ENCODE results near the gene FNDC5.

FNDC5 gene

DNA sequence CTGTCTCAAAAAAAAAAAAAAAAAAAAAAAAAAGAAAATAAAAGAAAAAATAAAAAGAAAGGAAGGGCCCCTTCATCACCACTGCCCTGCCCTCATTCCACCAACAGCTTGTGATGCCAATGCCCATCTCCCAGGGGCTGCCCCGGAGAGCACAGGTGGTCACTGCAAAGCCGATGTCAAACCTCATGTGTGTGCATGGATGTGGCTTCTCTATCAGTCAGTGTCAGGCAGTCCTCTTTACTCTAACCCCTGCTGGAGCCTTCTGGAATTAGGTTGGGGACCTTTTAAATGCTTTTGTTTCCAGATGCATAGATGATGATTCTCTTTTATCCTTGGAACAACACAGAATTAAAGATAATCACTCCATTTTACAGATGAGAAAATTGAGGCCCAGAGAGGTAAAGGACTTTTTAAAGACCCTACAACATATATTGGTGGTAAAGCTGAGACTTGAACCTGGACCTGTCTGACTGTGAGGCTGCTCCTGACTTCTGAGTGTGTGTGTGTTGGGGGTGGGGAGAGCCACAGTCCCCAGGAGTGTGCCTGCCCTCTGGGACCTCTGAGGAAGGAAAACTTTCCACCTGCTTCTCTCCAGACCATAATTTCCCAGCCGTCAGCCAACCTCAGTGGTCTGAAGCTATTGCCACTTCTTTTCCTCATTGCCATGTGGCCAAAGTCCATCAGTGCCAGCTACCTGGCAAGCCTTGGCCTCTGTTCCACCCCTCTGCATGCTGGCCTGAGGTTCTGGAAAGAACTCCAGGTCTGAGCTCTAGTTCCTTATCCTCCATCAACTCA, 33.5 kb upstream of the FNDC5 start:
- Histone ChIP-seq H3K27ac (ENCODE audit: low read depth, low read length) (no peak overlapping the region), H4K20me1 (ENCODE audit: low read depth, low read length) (no peaks in the 10 kb centered on the region), H3K4me3 (ENCODE audit: insufficient read depth, low read length, poor library complexity, severe bottlenecking) (no peak overlapping the region), H3K79me2 (ENCODE audit: insufficient read depth, low read length) (no peaks in the 10 kb centered on the region), H3K4me2 (ENCODE audit: low read depth, low read length, poor library complexity, severe bottlenecking) (no peak overlapping the region), H3K9ac (ENCODE audit: low read length) (no peak overlapping the region), H3K36me3 (ENCODE audit: low read length) (no peaks in the 10 kb centered on the region), H3K27me3 (ENCODE audit: low read length) (no peaks in the 10 kb centered on the region), H3K9me2 (replicated peaks; ENCODE audit: insufficient read depth, low read length) (no peaks in the 10 kb centered on the region), H3F3A (ENCODE audit: insufficient read depth) (no peaks in the 10 kb centered on the region), H2AFZ (ENCODE audit: low read depth, low read length, severe bottlenecking) (no peak overlapping the region), H3K9me3 (ENCODE audit: insufficient read depth, low read length) (no peaks in the 10 kb centered on the region)
- TF ChIP-seq EZH2phosphoT487 (conservative IDR thresholded peaks at IDR 0.05; ENCODE audit: low read length): no peak
- TF ChIP-seq, protein P1, sequence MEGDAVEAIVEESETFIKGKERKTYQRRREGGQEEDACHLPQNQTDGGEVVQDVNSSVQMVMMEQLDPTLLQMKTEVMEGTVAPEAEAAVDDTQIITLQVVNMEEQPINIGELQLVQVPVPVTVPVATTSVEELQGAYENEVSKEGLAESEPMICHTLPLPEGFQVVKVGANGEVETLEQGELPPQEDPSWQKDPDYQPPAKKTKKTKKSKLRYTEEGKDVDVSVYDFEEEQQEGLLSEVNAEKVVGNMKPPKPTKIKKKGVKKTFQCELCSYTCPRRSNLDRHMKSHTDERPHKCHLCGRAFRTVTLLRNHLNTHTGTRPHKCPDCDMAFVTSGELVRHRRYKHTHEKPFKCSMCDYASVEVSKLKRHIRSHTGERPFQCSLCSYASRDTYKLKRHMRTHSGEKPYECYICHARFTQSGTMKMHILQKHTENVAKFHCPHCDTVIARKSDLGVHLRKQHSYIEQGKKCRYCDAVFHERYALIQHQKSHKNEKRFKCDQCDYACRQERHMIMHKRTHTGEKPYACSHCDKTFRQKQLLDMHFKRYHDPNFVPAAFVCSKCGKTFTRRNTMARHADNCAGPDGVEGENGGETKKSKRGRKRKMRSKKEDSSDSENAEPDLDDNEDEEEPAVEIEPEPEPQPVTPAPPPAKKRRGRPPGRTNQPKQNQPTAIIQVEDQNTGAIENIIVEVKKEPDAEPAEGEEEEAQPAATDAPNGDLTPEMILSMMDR (IDR thresholded peaks at IDR 0.05; ENCODE audit: insufficient read depth, low read length, poor library complexity, severe bottlenecking): no peak

DNA sequence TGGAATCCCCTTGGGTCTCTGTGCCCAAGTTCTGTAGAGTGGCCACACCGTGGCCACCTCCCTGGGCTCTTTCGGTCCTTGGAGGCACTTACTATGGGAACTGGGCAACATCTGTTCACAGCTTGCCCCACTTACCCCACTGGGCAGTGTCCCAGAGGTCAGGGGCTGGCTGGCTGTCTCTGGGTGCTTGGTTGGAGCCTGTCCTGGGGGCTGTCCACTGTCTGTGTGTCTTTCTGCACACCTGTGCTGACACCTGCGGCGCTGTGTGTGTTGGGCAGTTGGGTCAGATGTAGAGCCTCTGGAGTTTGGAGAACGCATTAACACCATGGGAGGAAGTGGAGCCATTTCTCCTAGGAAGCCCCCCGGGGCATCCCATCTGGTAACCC, 31.8 kb upstream of the FNDC5 start:
- Histone ChIP-seq H3K4me2 (ENCODE audit: low read depth, low read length, poor library complexity, severe bottlenecking) (no peak overlapping the region), H3K4me3 (ENCODE audit: insufficient read depth, low read length, poor library complexity, severe bottlenecking) (no peak overlapping the region), H3K27me3 (ENCODE audit: low read length) (no peaks in the 10 kb centered on the region), H3K9ac (ENCODE audit: low read length) (no peak overlapping the region), H3K9me3 (ENCODE audit: insufficient read depth, low read length) (no peaks in the 10 kb centered on the region), H3F3A (ENCODE audit: insufficient read depth) (no peaks in the 10 kb centered on the region), H3K27ac (ENCODE audit: low read depth, low read length) (no peak overlapping the region), H2AFZ (ENCODE audit: low read depth, low read length, severe bottlenecking) (no peak overlapping the region), H3K9me2 (replicated peaks; ENCODE audit: insufficient read depth, low read length) (no peaks in the 10 kb centered on the region), H3K36me3 (ENCODE audit: low read length) (no peaks in the 10 kb centered on the region), H4K20me1 (ENCODE audit: low read depth, low read length) (no peaks in the 10 kb centered on the region), H3K79me2 (ENCODE audit: insufficient read depth, low read length) (no peaks in the 10 kb centered on the region)
- TF ChIP-seq, protein P1 (IDR thresholded peaks at IDR 0.05; ENCODE audit: insufficient read depth, low read length, poor library complexity, severe bottlenecking): no peak
- TF ChIP-seq EZH2phosphoT487 (conservative IDR thresholded peaks at IDR 0.05; ENCODE audit: low read length): no peak

DNA sequence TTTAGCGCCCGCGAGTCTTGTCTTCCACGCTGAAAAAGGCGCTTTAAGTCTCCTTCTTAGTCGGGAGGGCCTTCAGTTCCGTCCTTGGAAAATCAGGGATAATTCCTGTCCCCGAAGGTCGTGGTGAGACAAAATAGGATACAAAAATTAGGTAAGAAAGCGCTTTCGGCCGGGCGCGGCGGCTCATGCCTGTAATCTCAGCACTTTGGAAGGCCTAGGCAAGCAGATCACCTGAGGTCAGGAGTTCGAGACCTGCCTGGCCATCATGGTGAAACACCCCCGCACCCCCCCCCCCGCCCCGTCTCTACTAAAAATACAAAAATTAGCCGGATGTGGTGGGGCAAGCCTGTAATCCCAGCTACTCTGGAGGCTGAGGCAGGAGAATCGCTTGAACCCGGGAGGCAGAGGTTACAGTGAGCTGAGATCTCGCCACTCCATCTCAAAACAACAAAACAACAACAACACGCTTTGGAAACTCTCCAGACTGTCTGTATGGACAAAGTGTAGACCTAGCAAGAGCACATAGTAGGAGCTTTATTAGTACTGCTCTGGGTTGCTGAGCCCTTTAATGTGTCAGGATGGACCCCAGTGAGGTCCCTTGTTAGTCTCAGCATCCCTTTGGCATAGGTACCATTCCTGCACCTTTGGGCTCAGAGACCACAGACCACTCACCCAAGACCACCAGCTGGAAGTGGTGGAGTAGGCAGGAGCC, 31.3 kb upstream of the FNDC5 start:
- Histone ChIP-seq H3F3A (ENCODE audit: insufficient read depth) (no peaks in the 10 kb centered on the region), H3K9me2 (replicated peaks; ENCODE audit: insufficient read depth, low read length) (no peaks in the 10 kb centered on the region), H3K9me3 (ENCODE audit: insufficient read depth, low read length) (no peaks in the 10 kb centered on the region), H3K4me2 (ENCODE audit: low read depth, low read length, poor library complexity, severe bottlenecking) (peak overlapping the region; percentile 56), H2AFZ (ENCODE audit: low read depth, low read length, severe bottlenecking) (no peak overlapping the region), H3K9ac (ENCODE audit: low read length) (peak overlapping the region; percentile 26; the same call in 1 of the 2 replicates), H3K27me3 (ENCODE audit: low read length) (no peaks in the 10 kb centered on the region), H3K27ac (ENCODE audit: low read depth, low read length) (no peak overlapping the region), H3K36me3 (ENCODE audit: low read length) (no peaks in the 10 kb centered on the region), H3K4me3 (ENCODE audit: insufficient read depth, low read length, poor library complexity, severe bottlenecking) (peak overlapping the region; percentile 47), H4K20me1 (ENCODE audit: low read depth, low read length) (no peaks in the 10 kb centered on the region), H3K79me2 (ENCODE audit: insufficient read depth, low read length) (no peaks in the 10 kb centered on the region)
- TF ChIP-seq, protein P1 (IDR thresholded peaks at IDR 0.05; ENCODE audit: insufficient read depth, low read length, poor library complexity, severe bottlenecking): no peak
- no peak for TF ChIP-seq EZH2phosphoT487 (conservative IDR thresholded peaks at IDR 0.05; ENCODE audit: low read length)

Measured in SU-DHL-6 (cell line).